ENCODE measurements around the gene MB. TPM values are rescaled to one million over a fixed set of nuclear protein-coding genes. Genes with fewer than 3 reads are reported as not detected.

Gene MB
- total and polyA plus RNA-seq, 2 experiments from 2014 or later, result not detected

GRCh38 chr22:35586771-35587170 is 30.4 kb downstream of the MB start:
- no peak overlapping the region for H3K27ac ChIP-seq (ENCODE audit: low read depth)
- no peaks in the 10 kb centered on the region for H3K79me2 ChIP-seq (replicated peaks; ENCODE audit: insufficient read depth)
- no peaks in the 10 kb centered on the region for H3K4me1 ChIP-seq (ENCODE audit: insufficient read depth)
- Mint-ChIP-seq H3K36me3 (ENCODE audit: low read depth) (no peaks in the 10 kb centered on the region), H3K4me1 (peaks cover 7% of the 10 kb centered on the region; the same call in 1 of the 3 replicates), H3K9me3 (no peaks in the 10 kb centered on the region), H3K27me3 (ENCODE audit: insufficient read depth, low read depth, poor library complexity) (peaks cover 6% of the 10 kb centered on the region), H3K4me3 (no peak overlapping the region), H3K27ac (no peak overlapping the region)
- H3K9me2 ChIP-seq (ENCODE audit: insufficient read depth), result no peaks in the 10 kb centered on the region
- DNase-seq (ENCODE audit: low spot score) (no peak), ATAC-seq (no peak)
- TF ChIP-seq EZH2 (IDR thresholded peaks at IDR 0.05; ENCODE audit: low read depth, unreplicated experiment) (no peak), ZNF462 (CRISPR knock-in tag; IDR thresholded peaks at IDR 0.05) (no peak), EZH2phosphoT487 (IDR thresholded peaks at IDR 0.05; ENCODE audit: unreplicated experiment) (no peak), CREB1 (CRISPR knock-in tag; IDR thresholded peaks at IDR 0.05; ENCODE audit: low read depth) (no peak), ETS1 (IDR thresholded peaks at IDR 0.05) (no peak), JUNB (IDR thresholded peaks at IDR 0.05; ENCODE audit: unreplicated experiment) (no peak), NANOG (IDR thresholded peaks at IDR 0.05; ENCODE audit: borderline replicate concordance) (no peak), ZNF114 (CRISPR knock-in tag; IDR thresholded peaks at IDR 0.05) (no peak), STAT1 (IDR thresholded peaks at IDR 0.05; ENCODE audit: unreplicated experiment) (no peak), REST (IDR thresholded peaks at IDR 0.05; ENCODE audit: unreplicated experiment) (no peak), ZNF331 (CRISPR knock-in tag; IDR thresholded peaks at IDR 0.05; ENCODE audit: low read depth) (no peak), CTCF (conservative IDR thresholded peaks at IDR 0.05; ENCODE audit: low read depth in 2 of 2) (no peak)
- H2AFZ ChIP-seq, result no peak overlapping the region
- H3K36me3 ChIP-seq (ENCODE audit: insufficient read depth), result no peaks in the 10 kb centered on the region
- no peaks in the 10 kb centered on the region for H3K27me3 ChIP-seq (ENCODE audit: insufficient read depth)
- no peak overlapping the region for H3K4me2 ChIP-seq
- no peaks in the 10 kb centered on the region for H4K20me1 ChIP-seq (replicated peaks; ENCODE audit: insufficient read depth)
- no peaks in the 10 kb centered on the region for H3F3A ChIP-seq (replicated peaks; ENCODE audit: low read depth)
- H3K4me3 ChIP-seq, result no peak overlapping the region
